A673 (cell line): ENCODE data around the gene TMEM200C.

ENCODE experiments used
- CTCF ChIP-seq: fragments of 300-800, 200-600 bp; sonication (generic); conservative IDR thresholded peaks from 2 replicates; pipeline ENCODE4 v1.5.1; 2017; ENCODE audit warnings: low read depth, mild to moderate bottlenecking, antibody characterized with exemption, low read length, moderate library complexity, mixed read lengths
- EZH2 ChIP-seq: fragments of 200-600 bp; sonication (generic); IDR thresholded peaks from 2 replicates; pipeline ENCODE4 v1.6.1; 2017; ENCODE audit warnings: borderline replicate concordance, low read depth, mild to moderate bottlenecking, mixed read lengths, antibody characterized with exemption, low read length; ENCODE audit not compliant: poor library complexity, severe bottlenecking

GRCh38 chr18:5885361-5885760 is 10.0 kb downstream of the TMEM200C start:
- no peak for TF ChIP-seq CTCF
- TF ChIP-seq EZH2, result no peak
